T-helper 2 cell treated with Interferon-gamma antibody and Interleukin-4, amounts not matched to agents 5 μg/mL and 100 μg/mL, for 36 hours (primary cell): Measurements from ENCODE around the gene BORCS6.

Source experiments
- DNase-seq: peaks from one replicate; pipeline ENCODE4 v3.0.0; 2021; ENCODE audit warnings: low spot score
- H3K27ac Mint-ChIP-seq: one replicate; pipeline ENCODE4 v1.8.0; 2021; ENCODE audit warnings: mild to moderate bottlenecking, mixed read lengths
- H3K27me3 Mint-ChIP-seq: one replicate; pipeline ENCODE4 v1.8.0; 2021; ENCODE audit warnings: low read depth, mixed read lengths
- H3K36me3 Mint-ChIP-seq: one replicate; pipeline ENCODE4 v1.8.0; 2021; ENCODE audit warnings: low read depth, mixed read lengths
- H3K4me1 Mint-ChIP-seq: one replicate; pipeline ENCODE4 v1.8.0; 2021; ENCODE audit warnings: low read depth, mixed read lengths
- H3K4me3 Mint-ChIP-seq: one replicate; pipeline ENCODE4 v1.8.0; 2022; ENCODE audit warnings: mild to moderate bottlenecking, moderate library complexity, mixed read lengths
- H3K9me3 Mint-ChIP-seq: one replicate; pipeline ENCODE4 v1.8.0; 2021; ENCODE audit warnings: mixed read lengths

BORCS6 gene

GRCh38 chr17:8151120-8151640 is 38.8 kb downstream of the BORCS6 start:
- H3K27me3 Mint-ChIP-seq: no peaks in the 10 kb centered on the region
- peak overlapping the region; percentile 95 for H3K4me3 Mint-ChIP-seq
- peaks cover 35% of the 10 kb centered on the region for H3K4me1 Mint-ChIP-seq
- H3K9me3 Mint-ChIP-seq: no peaks in the 10 kb centered on the region
- H3K36me3 Mint-ChIP-seq: peaks cover 20% of the 10 kb centered on the region
- DNase-seq: peak; percentile 90
- peak overlapping the region; percentile 92 for H3K27ac Mint-ChIP-seq

- H3K9me3 Mint-ChIP-seq: no peaks in the 10 kb centered on the region
- DNase-seq: no peak
- H3K27me3 Mint-ChIP-seq: no peaks in the 10 kb centered on the region
- H3K4me1 Mint-ChIP-seq: peaks cover 34% of the 10 kb centered on the region
- peak overlapping the region; percentile 95 for H3K4me3 Mint-ChIP-seq
- peak overlapping the region; percentile 45 for H3K27ac Mint-ChIP-seq
- H3K36me3 Mint-ChIP-seq: peaks cover 23% of the 10 kb centered on the region
Measured at GRCh38 chr17:8150194-8151119, 39.5 kb downstream of the BORCS6 start.

- Mint-ChIP-seq H3K27me3 (no peaks in the 10 kb centered on the region), H3K36me3 (peaks cover 23% of the 10 kb centered on the region), H3K27ac (no peak overlapping the region), H3K4me3 (no peak overlapping the region), H3K9me3 (no peaks in the 10 kb centered on the region), H3K4me1 (peaks cover 26% of the 10 kb centered on the region)
- DNase-seq: no peak
Measured at GRCh38 chr17:8149419-8150193, 40.4 kb downstream of the BORCS6 start.

- no peak overlapping the region for H3K27ac Mint-ChIP-seq
- H3K9me3 Mint-ChIP-seq: no peaks in the 10 kb centered on the region
- no peak overlapping the region for H3K4me3 Mint-ChIP-seq
- H3K36me3 Mint-ChIP-seq: peaks cover 29% of the 10 kb centered on the region
- no peaks in the 10 kb centered on the region for H3K27me3 Mint-ChIP-seq
- H3K4me1 Mint-ChIP-seq: peaks cover 19% of the 10 kb centered on the region
- DNase-seq: no peak
Measured at GRCh38 chr17:8148560-8148959, 41.4 kb downstream of the BORCS6 start.

- H3K27ac Mint-ChIP-seq: no peak overlapping the region
- peaks cover 13% of the 10 kb centered on the region for H3K4me1 Mint-ChIP-seq
- peaks cover 29% of the 10 kb centered on the region for H3K36me3 Mint-ChIP-seq
- H3K27me3 Mint-ChIP-seq: no peaks in the 10 kb centered on the region
- no peak overlapping the region for H3K4me3 Mint-ChIP-seq
- DNase-seq: no peak
- H3K9me3 Mint-ChIP-seq: no peaks in the 10 kb centered on the region
Measured at GRCh38 chr17:8147805-8148404, 42.1 kb downstream of the BORCS6 start.

DNA sequence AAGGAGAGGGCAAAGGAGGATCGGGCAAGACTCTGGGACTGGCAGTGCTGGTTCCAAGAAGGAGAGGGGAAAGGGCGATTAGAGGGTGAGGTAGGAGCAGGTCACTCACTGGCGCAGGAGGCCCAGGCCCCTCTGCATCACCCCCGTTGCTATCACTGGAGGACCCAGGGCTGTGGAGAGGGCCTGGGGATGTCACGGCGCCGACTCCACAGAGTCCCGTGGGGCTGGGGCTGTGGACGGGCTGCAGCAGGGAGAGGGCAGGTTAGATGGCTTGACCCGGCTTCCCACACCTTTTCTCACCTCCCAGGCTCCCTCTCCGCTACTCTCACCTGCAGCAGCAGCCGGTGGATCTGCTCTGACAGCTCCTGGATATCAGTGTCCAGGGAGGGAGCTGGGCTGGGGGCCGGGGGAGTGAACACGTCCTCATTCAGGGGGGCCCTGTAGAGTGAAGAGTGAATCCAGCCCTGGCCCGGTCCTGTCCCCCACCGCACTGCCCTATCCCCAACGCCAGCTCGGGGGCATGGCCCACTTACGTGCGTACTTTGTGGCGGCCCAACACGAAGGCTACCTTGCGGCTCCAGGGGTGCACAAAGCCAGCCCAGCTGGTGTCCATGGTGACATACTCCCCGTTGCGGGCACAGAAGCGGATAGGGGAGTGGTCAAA is 42.7 kb downstream of the BORCS6 start:
- H3K27ac Mint-ChIP-seq: peak overlapping the region; percentile 12
- no peaks in the 10 kb centered on the region for H3K9me3 Mint-ChIP-seq
- DNase-seq: no peak
- H3K4me1 Mint-ChIP-seq: peaks cover 6% of the 10 kb centered on the region
- H3K27me3 Mint-ChIP-seq: no peaks in the 10 kb centered on the region
- no peak overlapping the region for H3K4me3 Mint-ChIP-seq
- H3K36me3 Mint-ChIP-seq: peaks cover 30% of the 10 kb centered on the region

DNA sequence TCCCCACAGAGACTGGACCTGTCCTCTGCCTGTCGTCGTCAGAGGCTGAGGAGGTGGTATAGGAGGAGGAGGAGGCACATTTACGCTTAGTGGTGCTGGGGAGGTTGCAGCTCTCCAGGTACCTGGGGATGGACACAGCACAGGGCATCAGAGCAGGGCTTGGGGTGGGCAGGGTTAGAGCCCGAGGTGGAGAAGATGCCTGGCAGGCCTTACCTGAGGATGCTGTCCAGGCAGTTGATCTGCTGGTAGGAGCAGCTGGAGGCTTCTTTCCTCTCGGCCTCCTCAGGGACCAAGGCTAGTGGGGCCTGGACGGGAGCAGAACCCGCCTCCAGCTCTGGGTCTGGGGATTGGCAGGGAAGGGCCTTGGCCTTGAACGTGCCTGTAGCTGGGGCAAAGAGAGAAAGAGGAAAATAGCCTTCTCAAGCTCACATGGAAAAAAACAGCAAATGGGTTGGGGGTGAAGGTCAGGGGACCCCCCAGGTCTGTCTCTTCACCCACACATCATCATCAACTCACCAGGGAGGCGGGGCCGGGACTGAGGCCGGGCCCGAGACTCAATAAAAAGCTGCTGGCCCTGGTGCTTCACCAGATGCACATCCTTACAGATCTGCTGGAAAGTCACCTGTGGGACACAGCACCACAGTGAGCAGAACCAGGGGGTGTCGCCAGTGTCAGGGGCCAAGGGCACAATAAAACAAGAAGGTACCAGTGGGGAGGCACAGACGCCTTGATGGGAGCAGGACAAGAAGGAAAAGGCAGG is 43.4 kb downstream of the BORCS6 start:
- peaks cover 2% of the 10 kb centered on the region for H3K4me1 Mint-ChIP-seq
- H3K9me3 Mint-ChIP-seq: no peaks in the 10 kb centered on the region
- H3K4me3 Mint-ChIP-seq: no peak overlapping the region
- peaks cover 35% of the 10 kb centered on the region for H3K36me3 Mint-ChIP-seq
- no peak for DNase-seq
- peak overlapping the region; percentile 12 for H3K27ac Mint-ChIP-seq
- no peaks in the 10 kb centered on the region for H3K27me3 Mint-ChIP-seq

DNA sequence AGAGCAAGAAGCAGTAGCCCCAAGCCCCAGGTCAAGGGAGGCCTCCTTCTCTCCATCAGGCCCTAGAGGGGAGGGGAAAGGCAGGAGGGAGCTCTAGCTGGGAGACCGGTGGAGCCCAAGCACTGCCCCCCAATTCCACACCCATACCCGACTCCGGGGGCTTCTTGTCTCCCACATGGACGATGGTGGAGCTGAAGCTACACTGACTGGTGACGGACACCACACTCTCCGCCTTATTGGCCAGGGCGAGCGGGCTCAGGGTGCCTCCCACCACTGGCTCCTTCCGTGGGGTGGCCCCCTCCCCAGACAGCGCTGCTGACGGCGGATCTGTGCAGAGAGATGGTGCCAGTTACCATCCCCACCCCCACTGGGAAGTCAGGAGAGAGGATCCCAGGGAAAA is 44.2 kb downstream of the BORCS6 start:
- Mint-ChIP-seq H3K27me3 (no peaks in the 10 kb centered on the region), H3K27ac (peak overlapping the region; percentile 2), H3K9me3 (no peaks in the 10 kb centered on the region), H3K4me1 (no peaks in the 10 kb centered on the region), H3K4me3 (no peak overlapping the region), H3K36me3 (peaks cover 39% of the 10 kb centered on the region)
- DNase-seq: no peak

GRCh38 chr17:8144401-8145231 is 45.4 kb downstream of the BORCS6 start:
- no peak for DNase-seq
- H3K9me3 Mint-ChIP-seq: no peaks in the 10 kb centered on the region
- no peak overlapping the region for H3K27ac Mint-ChIP-seq
- H3K4me3 Mint-ChIP-seq: no peak overlapping the region
- H3K4me1 Mint-ChIP-seq: no peaks in the 10 kb centered on the region
- peaks cover 34% of the 10 kb centered on the region for H3K36me3 Mint-ChIP-seq
- H3K27me3 Mint-ChIP-seq: no peaks in the 10 kb centered on the region

- Mint-ChIP-seq H3K36me3 (peaks cover 33% of the 10 kb centered on the region), H3K27ac (no peak overlapping the region), H3K4me3 (no peak overlapping the region), H3K27me3 (no peaks in the 10 kb centered on the region), H3K9me3 (no peaks in the 10 kb centered on the region), H3K4me1 (no peaks in the 10 kb centered on the region)
- DNase-seq: no peak
Measured at GRCh38 chr17:8143581-8144400, 46.2 kb downstream of the BORCS6 start.

GRCh38 chr17:8142887-8143580 is 46.9 kb downstream of the BORCS6 start:
- H3K27ac Mint-ChIP-seq: no peak overlapping the region
- H3K4me1 Mint-ChIP-seq: no peaks in the 10 kb centered on the region
- no peak for DNase-seq
- no peaks in the 10 kb centered on the region for H3K9me3 Mint-ChIP-seq
- H3K27me3 Mint-ChIP-seq: no peaks in the 10 kb centered on the region
- H3K4me3 Mint-ChIP-seq: no peak overlapping the region
- H3K36me3 Mint-ChIP-seq: peaks cover 33% of the 10 kb centered on the region
